GM12878 (cell line): ENCODE data around the gene PSG4. TPM values are rescaled to one million over a fixed set of nuclear protein-coding genes. Genes with fewer than 3 reads are reported as not detected.

Experiments used
- ATAC-seq: fragments of 200-7000 bp; cut with Tn5 transposase; 3 replicates; pipeline ENCODE4 v1.9.1; 2020; ENCODE audit warnings: mild to moderate bottlenecking, moderate library complexity
- BruUV-seq: library from RNA; stranded (reverse); fragments of 400-500 nt; replicated peaks from 2 replicates; lab custom pipeline; 2021; lab: Mats Ljungman, UMichigan
- CTCF ChIA-PET: fragments of 300-600 bp; sonication (Branson Sonifier 250); formaldehyde crosslinking; extraction: SDS; loops from one replicate; lab custom pipeline; 2021; ENCODE audit warnings: inconsistent platforms; lab: Yijun Ruan, JAX
- POLR2A ChIA-PET: fragments of 350-600 bp; formaldehyde crosslinking; extraction: SDS; loops from one replicate; lab custom pipeline; 2021; ENCODE audit warnings: inconsistent platforms; lab: Charles Lee
- RAD21 ChIA-PET: fragments of 300-600 bp; sonication (Branson Sonifier 250); formaldehyde crosslinking; loops from one replicate; lab custom pipeline; 2023; ENCODE audit warnings: antibody characterized with exemption; ENCODE audit not compliant: unreplicated experiment; lab: Charles Lee
- SMC1A ChIA-PET: fragments of 300-600 bp; sonication (Branson Sonifier 250); formaldehyde crosslinking; loops from one replicate; lab custom pipeline; 2023; ENCODE audit not compliant: unreplicated experiment, uncharacterized antibody; lab: Charles Lee
- DNase-seq: peaks from one replicate; pipeline ENCODE4 v3.0.0-alpha.2; 2011; ENCODE audit warnings: low read depth, low spot score
- FAIRE-seq: peaks from 3 replicates; lab custom pipeline; 2011; peaks lifted over from hg19 to GRCh38; lab: Jason Lieb, UNC
- H2AFZ ChIP-seq: 2 replicates; pipeline ENCODE4 v1.6.0; 2011; ENCODE audit warnings: low read depth, low read length, control low read depth; ENCODE audit not compliant: control insufficient read depth
- H3K27ac ChIP-seq: 2 replicates; pipeline ENCODE4 v1.5.1; 2011; ENCODE audit warnings: control low read depth; ENCODE audit not compliant: control insufficient read depth, insufficient read depth
- H3K27me3 ChIP-seq, 2 experiments: replicated peaks in 1 of 2; 2 replicates each; pipeline versions ENCODE4 v1.6.0 to v1.6.1; 2011; ENCODE audit warnings: low read length in 1 of 2; ENCODE audit not compliant: control insufficient read depth in 2 of 2, insufficient read depth in 2 of 2
- H3K36me3 ChIP-seq, 2 experiments: 2 replicates each; pipeline ENCODE4 v1.5.1; 2011; ENCODE audit warnings: low read length in 1 of 2; ENCODE audit not compliant: control insufficient read depth in 2 of 2, insufficient read depth in 2 of 2
- H3K4me1 ChIP-seq: 2 replicates; pipeline ENCODE4 v1.6.1; 2011; ENCODE audit warnings: mild to moderate bottlenecking, low read length, moderate library complexity, mixed read lengths; ENCODE audit not compliant: control insufficient read depth, insufficient read depth
- H3K4me2 ChIP-seq: 2 replicates; pipeline ENCODE4 v1.6.0; 2011; ENCODE audit warnings: control low read depth; ENCODE audit not compliant: control insufficient read depth, insufficient read depth
- H3K4me3 ChIP-seq: fragments of 200-600 bp; sonication (generic); 2 replicates; pipeline ENCODE4 v1.5.1; 2016
- H3K79me2 ChIP-seq: 2 replicates; pipeline ENCODE4 v1.6.0; 2011; ENCODE audit warnings: low read length; ENCODE audit not compliant: control insufficient read depth, insufficient read depth
- H3K9ac ChIP-seq: 2 replicates; pipeline ENCODE4 v1.8.0; 2011; ENCODE audit warnings: low read length, control low read depth, mixed read lengths; ENCODE audit not compliant: control insufficient read depth, insufficient read depth
- H3K9me3 ChIP-seq: replicated peaks from 3 replicates; pipeline ENCODE4 v1.5.1; 2011; ENCODE audit warnings: mild to moderate bottlenecking, low read length; ENCODE audit not compliant: control insufficient read depth, insufficient read depth
- H4K20me1 ChIP-seq: 2 replicates; pipeline ENCODE4 v1.6.0; 2011; ENCODE audit not compliant: control insufficient read depth, insufficient read depth
- FOXM1 ChIP-seq: IDR thresholded peaks from 2 replicates; pipeline ENCODE4 v1.6.1; 2012; ENCODE audit warnings: low read depth, mild to moderate bottlenecking, inconsistent platforms, low read length, moderate library complexity
- NBN ChIP-seq: fragments of 450-650 bp; IDR thresholded peaks from 2 replicates; pipeline ENCODE4 v1.6.1; 2016
- PML ChIP-seq: IDR thresholded peaks from 2 replicates; pipeline ENCODE4 v1.6.1; 2012; ENCODE audit warnings: low read length, inconsistent platforms
- RAD21 ChIP-seq: IDR thresholded peaks from 2 replicates; pipeline ENCODE4 v1.6.1; 2011; ENCODE audit warnings: mild to moderate bottlenecking, low read depth, low read length, moderate library complexity; ENCODE audit not compliant: insufficient read depth
- SMAD5 ChIP-seq: IDR thresholded peaks from 2 replicates; pipeline ENCODE4 v1.6.1; 2016; ENCODE audit warnings: antibody characterized with exemption, low read depth
- TARDBP ChIP-seq: IDR thresholded peaks from 2 replicates; pipeline ENCODE4 v1.6.1; 2016; ENCODE audit warnings: borderline replicate concordance
- TBL1XR1 ChIP-seq: IDR thresholded peaks from 2 replicates; pipeline ENCODE4 v1.6.1; 2012; ENCODE audit warnings: low read depth, low read length, improper control_type of control experiment
- TCF12 ChIP-seq: IDR thresholded peaks from 2 replicates; pipeline ENCODE4 v1.6.1; 2011; ENCODE audit warnings: low read depth, mild to moderate bottlenecking, low read length
- TCF3 ChIP-seq: IDR thresholded peaks from 2 replicates; pipeline ENCODE4 v1.6.1; 2012; ENCODE audit warnings: low read depth, mild to moderate bottlenecking, low read length, borderline replicate concordance; ENCODE audit not compliant: insufficient read depth
- ZNF384 ChIP-seq: IDR thresholded peaks from 2 replicates; pipeline ENCODE4 v1.6.1; 2012; ENCODE audit warnings: low read depth, mild to moderate bottlenecking, low read length, improper control_type of control experiment, borderline replicate concordance
- WGBS: methylation state at CpG from one replicate; pipeline ENCODE4 v1.1.6; 2016; ENCODE audit warnings: low lambda C conversion rate; ENCODE audit not compliant: insufficient replicate concordance, insufficient coverage; ENCODE audit errors: missing lambda C conversion rate; 5-methylcytosine and 5-hydroxymethylcytosine counted together
- in situ Hi-C: fragments of 300-500 bp; cut with MboI; formaldehyde crosslinking; loops from 9 replicates; pipeline ENCODE4 v1.14.3; 2018; ENCODE audit warnings: mixed read lengths
- intact Hi-C: fragments of 100-400 bp; cut with micrococcal nuclease; formaldehyde crosslinking; loops from one replicate; pipeline ENCODE4 v1.14.2; 2022; ENCODE audit not compliant: unreplicated experiment
- polyA plus RNA-seq, 11 experiments: library from polyadenylated mRNA; depleted of rRNA in 4 of 11; unstranded in 6 of 11; stranded (reverse) in 5 of 11; fragments of >200 nt; fragmentation: Nextera tagmentation in 4 of 11; fragmentation: Illumina TruSeq in 1 of 11; extraction: Ambion mirVana in 4 of 11; extraction: Trizol in 1 of 11; gene quantifications; 1 replicate in 1 of 11; 2 replicates in 10 of 11; pipeline versions ENCODE4 v1.2.1 to v1.2.3, GENCODE V29; 2011 to 2016; ENCODE audit warnings: inconsistent platforms in 2 of 11, missing spikeins in 2 of 11, low read depth in 1 of 11
- total RNA-seq, 4 experiments: library from RNA; depleted of rRNA in 3 of 4; stranded (reverse); fragments of >200 nt in 3 of 4; fragmentation: Illumina TruSeq in 1 of 4; extraction: Trizol in 1 of 4; gene quantifications; 2 replicates each; pipeline versions ENCODE4 v1.2.1 to v1.2.3, GENCODE V29; 2013 to 2021
- TF ChIP-seq, protein P1 (sequence below): IDR thresholded peaks from 2 replicates; pipeline ENCODE4 v1.6.1; 2011; ENCODE audit warnings: borderline replicate concordance, low read depth, mild to moderate bottlenecking, moderate library complexity, low read length; ENCODE audit not compliant: insufficient read depth, poor library complexity, severe bottlenecking
- TF ChIP-seq, protein P2 (sequence below): fragments of 450-650 bp; formaldehyde crosslinking; IDR thresholded peaks from 2 replicates; pipeline ENCODE4 v1.4.0; 2020; ENCODE audit warnings: mild to moderate bottlenecking, moderate library complexity

The PSG4 gene
- total and polyA plus RNA-seq, 10 of the 15 experiments (the other 5 are each of a cell fraction or from before 2014, with no cell fraction given) = not detected

DNA sequence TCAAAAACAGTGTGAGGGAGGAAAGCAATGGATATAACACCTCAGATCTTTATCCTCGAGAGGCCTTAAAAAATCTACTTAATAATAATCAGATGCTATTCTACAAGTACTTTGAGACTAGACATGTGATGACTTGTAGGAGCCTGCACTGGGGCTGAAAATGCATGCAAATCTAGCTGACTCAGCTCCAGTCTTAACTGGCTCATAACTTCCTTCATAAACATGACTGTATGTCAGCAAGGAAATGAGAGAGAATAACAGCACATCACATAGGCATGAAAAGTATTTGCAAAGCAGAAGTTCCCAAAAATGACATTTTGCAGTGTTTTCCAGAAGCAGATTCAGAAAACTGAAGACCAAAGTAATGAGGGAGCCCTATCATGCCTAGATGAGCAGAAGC, 57.2 kb downstream of the PSG4 start:
- no peak overlapping the region for H3K4me3 ChIP-seq
- no peak overlapping the region for H3K9ac ChIP-seq
- BruUV-seq = no TSS peak
- ChIA-PET POLR2A (no interaction called here), RAD21 (no interaction called here), CTCF (no interaction called here), SMC1A (no interaction called here)
- no peak for ATAC-seq
- H2AFZ ChIP-seq = no peak overlapping the region
- H3K4me1 ChIP-seq = no peaks in the 10 kb centered on the region
- FAIRE-seq = no peak
- WGBS = 0% methylated on average over 1 of the region's 1 CpG
- in situ Hi-C loops = no loop called here
- DNase-seq = no peak
- no peak overlapping the region for H3K4me2 ChIP-seq
- no peaks in the 10 kb centered on the region for H3K79me2 ChIP-seq
- TF ChIP-seq NBN = no peak
- no peak for TF ChIP-seq FOXM1
- TF ChIP-seq PML = no peak
- no peak for TF ChIP-seq ZNF384
- no peak for TF ChIP-seq TARDBP
- TF ChIP-seq TCF3 = no peak
- TF ChIP-seq SMAD5 = no peak
- TF ChIP-seq, protein P1, sequence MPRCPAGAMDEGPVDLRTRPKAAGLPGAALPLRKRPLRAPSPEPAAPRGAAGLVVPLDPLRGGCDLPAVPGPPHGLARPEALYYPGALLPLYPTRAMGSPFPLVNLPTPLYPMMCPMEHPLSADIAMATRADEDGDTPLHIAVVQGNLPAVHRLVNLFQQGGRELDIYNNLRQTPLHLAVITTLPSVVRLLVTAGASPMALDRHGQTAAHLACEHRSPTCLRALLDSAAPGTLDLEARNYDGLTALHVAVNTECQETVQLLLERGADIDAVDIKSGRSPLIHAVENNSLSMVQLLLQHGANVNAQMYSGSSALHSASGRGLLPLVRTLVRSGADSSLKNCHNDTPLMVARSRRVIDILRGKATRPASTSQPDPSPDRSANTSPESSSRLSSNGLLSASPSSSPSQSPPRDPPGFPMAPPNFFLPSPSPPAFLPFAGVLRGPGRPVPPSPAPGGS = no peak
- TF ChIP-seq TCF12 = no peak
- no peak for TF ChIP-seq TBL1XR1
- TF ChIP-seq, protein P2, sequence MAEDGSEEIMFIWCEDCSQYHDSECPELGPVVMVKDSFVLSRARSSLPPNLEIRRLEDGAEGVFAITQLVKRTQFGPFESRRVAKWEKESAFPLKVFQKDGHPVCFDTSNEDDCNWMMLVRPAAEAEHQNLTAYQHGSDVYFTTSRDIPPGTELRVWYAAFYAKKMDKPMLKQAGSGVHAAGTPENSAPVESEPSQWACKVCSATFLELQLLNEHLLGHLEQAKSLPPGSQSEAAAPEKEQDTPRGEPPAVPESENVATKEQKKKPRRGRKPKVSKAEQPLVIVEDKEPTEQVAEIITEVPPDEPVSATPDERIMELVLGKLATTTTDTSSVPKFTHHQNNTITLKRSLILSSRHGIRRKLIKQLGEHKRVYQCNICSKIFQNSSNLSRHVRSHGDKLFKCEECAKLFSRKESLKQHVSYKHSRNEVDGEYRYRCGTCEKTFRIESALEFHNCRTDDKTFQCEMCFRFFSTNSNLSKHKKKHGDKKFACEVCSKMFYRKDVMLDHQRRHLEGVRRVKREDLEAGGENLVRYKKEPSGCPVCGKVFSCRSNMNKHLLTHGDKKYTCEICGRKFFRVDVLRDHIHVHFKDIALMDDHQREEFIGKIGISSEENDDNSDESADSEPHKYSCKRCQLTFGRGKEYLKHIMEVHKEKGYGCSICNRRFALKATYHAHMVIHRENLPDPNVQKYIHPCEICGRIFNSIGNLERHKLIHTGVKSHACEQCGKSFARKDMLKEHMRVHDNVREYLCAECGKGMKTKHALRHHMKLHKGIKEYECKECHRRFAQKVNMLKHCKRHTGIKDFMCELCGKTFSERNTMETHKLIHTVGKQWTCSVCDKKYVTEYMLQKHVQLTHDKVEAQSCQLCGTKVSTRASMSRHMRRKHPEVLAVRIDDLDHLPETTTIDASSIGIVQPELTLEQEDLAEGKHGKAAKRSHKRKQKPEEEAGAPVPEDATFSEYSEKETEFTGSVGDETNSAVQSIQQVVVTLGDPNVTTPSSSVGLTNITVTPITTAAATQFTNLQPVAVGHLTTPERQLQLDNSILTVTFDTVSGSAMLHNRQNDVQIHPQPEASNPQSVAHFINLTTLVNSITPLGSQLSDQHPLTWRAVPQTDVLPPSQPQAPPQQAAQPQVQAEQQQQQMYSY = no peak
- no peak for TF ChIP-seq RAD21
- H3K27me3 ChIP-seq = no peaks in the 10 kb centered on the region
- no peaks in the 10 kb centered on the region for H3K36me3 ChIP-seq
- no peaks in the 10 kb centered on the region for H3K9me3 ChIP-seq
- no peaks in the 10 kb centered on the region for H4K20me1 ChIP-seq
- H3K27ac ChIP-seq = no peak overlapping the region
- intact Hi-C loops = no loop called here

Other genes starting within 250 kb of the PSG4 start
- not detected in 2 replicates for gene PSG11, start 179.2 kb downstream of the PSG4 start, total RNA-seq (2014; rRNA removed)
- gene PSG11, start 179.2 kb downstream of the PSG4 start, total RNA-seq (2014; rRNA removed; fragmentation: Illumina TruSeq; extraction: Trizol) = not detected in 2 replicates
- not detected in 2 replicates for gene PSG11, start 179.2 kb downstream of the PSG4 start, total RNA-seq (2021)
- gene PSG11, start 179.2 kb downstream of the PSG4 start, polyA plus RNA-seq (2011; rRNA removed) = not detected in 2 replicates
- not detected in 2 replicates for gene PSG11, start 179.2 kb downstream of the PSG4 start, polyA plus RNA-seq (2014; fragmentation: Illumina TruSeq; extraction: Trizol)
- gene PSG11, start 179.2 kb downstream of the PSG4 start, polyA plus RNA-seq (2014; fragmentation: Nextera tagmentation; extraction: Ambion mirVana) = not detected
- not detected in 2 replicates for gene PSG11, start 179.2 kb downstream of the PSG4 start, polyA plus RNA-seq (2014; rRNA removed)
- gene PSG11, start 179.2 kb downstream of the PSG4 start, polyA plus RNA-seq (2016; fragmentation: Nextera tagmentation; extraction: Ambion mirVana) = not detected
- not detected in 2 replicates for gene PSG2, start 122.9 kb downstream of the PSG4 start, total RNA-seq (2014; rRNA removed)
- gene PSG2, start 122.9 kb downstream of the PSG4 start, total RNA-seq (2014; rRNA removed; fragmentation: Illumina TruSeq; extraction: Trizol) = not detected in 2 replicates
- gene PSG2, start 122.9 kb downstream of the PSG4 start, total RNA-seq (2021) = not detected in 2 replicates
- not detected in 2 replicates for gene PSG2, start 122.9 kb downstream of the PSG4 start, polyA plus RNA-seq (2011; rRNA removed)
- gene PSG2, start 122.9 kb downstream of the PSG4 start, polyA plus RNA-seq (2014; fragmentation: Illumina TruSeq; extraction: Trizol) = not detected in 2 replicates
- not detected for gene PSG2, start 122.9 kb downstream of the PSG4 start, polyA plus RNA-seq (2014; fragmentation: Nextera tagmentation; extraction: Ambion mirVana)
- gene PSG2, start 122.9 kb downstream of the PSG4 start, polyA plus RNA-seq (2014; rRNA removed) = not detected in 2 replicates
- gene PSG2, start 122.9 kb downstream of the PSG4 start, polyA plus RNA-seq (2016; fragmentation: Nextera tagmentation; extraction: Ambion mirVana) = not detected
- not detected in 2 replicates for gene PSG5, start 19.1 kb downstream of the PSG4 start, total RNA-seq (2014; rRNA removed)
- not detected in 2 replicates for gene PSG5, start 19.1 kb downstream of the PSG4 start, total RNA-seq (2014; rRNA removed; fragmentation: Illumina TruSeq; extraction: Trizol)
- not detected in 2 replicates for gene PSG5, start 19.1 kb downstream of the PSG4 start, total RNA-seq (2021)
- not detected in 2 replicates for gene PSG5, start 19.1 kb downstream of the PSG4 start, polyA plus RNA-seq (2011; rRNA removed)
- gene PSG5, start 19.1 kb downstream of the PSG4 start, polyA plus RNA-seq (2014; fragmentation: Illumina TruSeq; extraction: Trizol) = not detected in 2 replicates
- gene PSG5, start 19.1 kb downstream of the PSG4 start, polyA plus RNA-seq (2014; fragmentation: Nextera tagmentation; extraction: Ambion mirVana) = not detected
- not detected in 2 replicates for gene PSG5, start 19.1 kb downstream of the PSG4 start, polyA plus RNA-seq (2014; rRNA removed)
- under 1 TPM in 1 of 2 experiments, not detected in 1; 0.27 TPM for gene PSG5, start 19.1 kb downstream of the PSG4 start, polyA plus RNA-seq (2016; fragmentation: Nextera tagmentation; extraction: Ambion mirVana)
- not detected in 2 replicates for gene PSG9, start 63.9 kb upstream of the PSG4 start, total RNA-seq (2014; rRNA removed)
- gene PSG9, start 63.9 kb upstream of the PSG4 start, total RNA-seq (2014; rRNA removed; fragmentation: Illumina TruSeq; extraction: Trizol) = not detected in 2 replicates
- gene PSG9, start 63.9 kb upstream of the PSG4 start, total RNA-seq (2021) = not detected in 2 replicates
- gene PSG9, start 63.9 kb upstream of the PSG4 start, polyA plus RNA-seq (2011; rRNA removed) = not detected in 2 replicates
- gene PSG9, start 63.9 kb upstream of the PSG4 start, polyA plus RNA-seq (2014; fragmentation: Illumina TruSeq; extraction: Trizol) = not detected in 2 replicates
- gene PSG9, start 63.9 kb upstream of the PSG4 start, polyA plus RNA-seq (2014; fragmentation: Nextera tagmentation; extraction: Ambion mirVana) = not detected
- gene PSG9, start 63.9 kb upstream of the PSG4 start, polyA plus RNA-seq (2014; rRNA removed) = not detected in 2 replicates
- not detected for gene PSG9, start 63.9 kb upstream of the PSG4 start, polyA plus RNA-seq (2016; fragmentation: Nextera tagmentation; extraction: Ambion mirVana)
- not detected in 2 replicates for gene CD177, start 148.0 kb upstream of the PSG4 start, total RNA-seq (2014; rRNA removed)
- not detected in 2 replicates for gene CD177, start 148.0 kb upstream of the PSG4 start, total RNA-seq (2014; rRNA removed; fragmentation: Illumina TruSeq; extraction: Trizol)
- not detected in 2 replicates for gene CD177, start 148.0 kb upstream of the PSG4 start, total RNA-seq (2021)
- 0.03 TPM in 1 of 2 replicates, not detected in the other for gene CD177, start 148.0 kb upstream of the PSG4 start, polyA plus RNA-seq (2011; rRNA removed)
- gene CD177, start 148.0 kb upstream of the PSG4 start, polyA plus RNA-seq (2014; fragmentation: Illumina TruSeq; extraction: Trizol) = not detected in 2 replicates
- not detected for gene CD177, start 148.0 kb upstream of the PSG4 start, polyA plus RNA-seq (2014; fragmentation: Nextera tagmentation; extraction: Ambion mirVana)
- not detected in 2 replicates for gene CD177, start 148.0 kb upstream of the PSG4 start, polyA plus RNA-seq (2014; rRNA removed)
- not detected for gene CD177, start 148.0 kb upstream of the PSG4 start, polyA plus RNA-seq (2016; fragmentation: Nextera tagmentation; extraction: Ambion mirVana)
- gene TEX101, start 209.3 kb upstream of the PSG4 start, total RNA-seq (2014; rRNA removed) = not detected in 2 replicates
- gene TEX101, start 209.3 kb upstream of the PSG4 start, total RNA-seq (2014; rRNA removed; fragmentation: Illumina TruSeq; extraction: Trizol) = not detected in 2 replicates
- gene TEX101, start 209.3 kb upstream of the PSG4 start, total RNA-seq (2021) = not detected in 2 replicates
- not detected in 2 replicates for gene TEX101, start 209.3 kb upstream of the PSG4 start, polyA plus RNA-seq (2011; rRNA removed)
- not detected in 2 replicates for gene TEX101, start 209.3 kb upstream of the PSG4 start, polyA plus RNA-seq (2014; fragmentation: Illumina TruSeq; extraction: Trizol)
- gene TEX101, start 209.3 kb upstream of the PSG4 start, polyA plus RNA-seq (2014; fragmentation: Nextera tagmentation; extraction: Ambion mirVana) = not detected
- gene TEX101, start 209.3 kb upstream of the PSG4 start, polyA plus RNA-seq (2014; rRNA removed) = not detected in 2 replicates
- not detected for gene TEX101, start 209.3 kb upstream of the PSG4 start, polyA plus RNA-seq (2016; fragmentation: Nextera tagmentation; extraction: Ambion mirVana)